ENCODE results near the gene AMOTL2.

- TF ChIP-seq ZNF423 (CRISPR knock-in tag; IDR thresholded peaks at IDR 0.05) (no peak), MAX (CRISPR knock-in tag; IDR thresholded peaks at IDR 0.05) (no peak), STAT6 (CRISPR knock-in tag; conservative IDR thresholded peaks at IDR 0.05; ENCODE audit: low read depth) (no peak), CTCF (IDR thresholded peaks at IDR 0.05) (no peak), ATF6 (CRISPR knock-in tag; IDR thresholded peaks at IDR 0.05) (no peak), E2F5 (CRISPR knock-in tag; IDR thresholded peaks at IDR 0.05) (no peak), JUN (CRISPR knock-in tag; IDR thresholded peaks at IDR 0.05) (no peak), CBFB (CRISPR knock-in tag; IDR thresholded peaks at IDR 0.05; ENCODE audit: low read depth) (no peak), GABPB1 (CRISPR knock-in tag; IDR thresholded peaks at IDR 0.05) (no peak)
Observed at GRCh38 chr3:134365766-134366065, 8.5 kb downstream of the AMOTL2 start.

All from WTC11 (cell line).